ENCODE measurements around the gene KDM2A. TPM values are rescaled to one million over a fixed set of nuclear protein-coding genes. Genes with fewer than 3 reads are reported as not detected.

Gene KDM2A
- polyA plus RNA-seq, 1 experiment = 52.2 TPM

DNA sequence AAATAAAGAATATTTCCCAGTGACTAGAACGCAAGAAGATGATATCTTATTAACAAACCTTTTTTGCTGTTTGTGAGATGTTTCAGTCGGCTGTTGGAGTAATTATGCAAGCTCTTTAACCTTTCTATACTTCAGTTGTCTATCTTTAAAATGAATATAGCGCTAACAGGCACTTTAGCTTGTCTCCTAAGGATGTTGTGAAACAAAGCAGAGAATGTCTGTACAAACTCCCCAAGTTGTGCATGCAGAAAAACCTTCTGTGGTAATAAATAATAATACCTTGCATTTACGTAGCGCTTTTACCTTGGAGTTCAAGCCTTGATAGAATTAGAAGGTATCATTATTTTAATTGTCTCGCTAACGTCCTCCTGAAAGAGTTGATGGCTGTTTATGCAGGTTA lies 1.9 kb upstream of the KDM2A start:
- Histone ChIP-seq H3K27me3 (ENCODE audit: control insufficient read depth, insufficient read depth, low read length) (no peaks in the 10 kb centered on the region), H3K27ac (ENCODE audit: low read depth, low read length) (no peak overlapping the region), H3K4me3 (ENCODE audit: low read depth, low read length) (no peak overlapping the region), H3K9me3 (ENCODE audit: control insufficient read depth, insufficient read depth, low read length) (no peaks in the 10 kb centered on the region)
- DNase-seq (ENCODE audit: low read depth, low spot score) = no peak
- ChIA-PET CTCF (no interaction called here), POLR2A (no interaction called here)
- TF ChIP-seq, protein P1, sequence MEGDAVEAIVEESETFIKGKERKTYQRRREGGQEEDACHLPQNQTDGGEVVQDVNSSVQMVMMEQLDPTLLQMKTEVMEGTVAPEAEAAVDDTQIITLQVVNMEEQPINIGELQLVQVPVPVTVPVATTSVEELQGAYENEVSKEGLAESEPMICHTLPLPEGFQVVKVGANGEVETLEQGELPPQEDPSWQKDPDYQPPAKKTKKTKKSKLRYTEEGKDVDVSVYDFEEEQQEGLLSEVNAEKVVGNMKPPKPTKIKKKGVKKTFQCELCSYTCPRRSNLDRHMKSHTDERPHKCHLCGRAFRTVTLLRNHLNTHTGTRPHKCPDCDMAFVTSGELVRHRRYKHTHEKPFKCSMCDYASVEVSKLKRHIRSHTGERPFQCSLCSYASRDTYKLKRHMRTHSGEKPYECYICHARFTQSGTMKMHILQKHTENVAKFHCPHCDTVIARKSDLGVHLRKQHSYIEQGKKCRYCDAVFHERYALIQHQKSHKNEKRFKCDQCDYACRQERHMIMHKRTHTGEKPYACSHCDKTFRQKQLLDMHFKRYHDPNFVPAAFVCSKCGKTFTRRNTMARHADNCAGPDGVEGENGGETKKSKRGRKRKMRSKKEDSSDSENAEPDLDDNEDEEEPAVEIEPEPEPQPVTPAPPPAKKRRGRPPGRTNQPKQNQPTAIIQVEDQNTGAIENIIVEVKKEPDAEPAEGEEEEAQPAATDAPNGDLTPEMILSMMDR (IDR thresholded peaks at IDR 0.05; ENCODE audit: low read depth, low read length) = no peak

DNA sequence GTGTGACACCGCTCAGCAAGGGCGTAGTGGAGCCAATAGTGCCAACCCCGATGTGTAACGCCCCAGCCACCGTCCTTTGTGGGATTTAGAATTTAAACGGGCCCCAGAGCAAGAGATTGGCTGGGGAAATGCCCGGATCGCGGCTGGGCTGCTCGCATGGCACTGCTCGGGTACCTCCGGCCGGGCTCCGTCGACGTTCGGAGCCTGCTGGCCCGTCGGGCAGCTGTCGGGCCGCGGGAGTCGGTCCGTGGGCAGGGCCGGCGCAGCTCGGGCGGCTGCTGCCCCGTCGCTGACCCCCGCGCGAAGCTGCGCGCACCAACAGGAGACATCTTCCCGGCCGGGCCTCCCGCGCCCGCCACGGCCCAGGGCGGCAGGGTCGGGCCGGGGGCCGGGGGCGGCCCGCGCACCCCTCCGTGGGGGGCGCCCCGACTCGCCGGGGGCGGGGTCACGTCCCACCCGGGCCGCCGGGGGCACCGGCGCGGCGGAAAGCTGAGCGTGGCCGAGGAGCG lies 1.3 kb upstream of the KDM2A start:
- Histone ChIP-seq H3K27me3 (ENCODE audit: control insufficient read depth, insufficient read depth, low read length) (no peaks in the 10 kb centered on the region), H3K27ac (ENCODE audit: low read depth, low read length) (no peak overlapping the region), H3K9me3 (ENCODE audit: control insufficient read depth, insufficient read depth, low read length) (no peaks in the 10 kb centered on the region), H3K4me3 (ENCODE audit: low read depth, low read length) (no peak overlapping the region)
- DNase-seq (ENCODE audit: low read depth, low spot score) = no peak
- CTCF ChIA-PET = no interaction called here
- TF ChIP-seq, protein P1 (IDR thresholded peaks at IDR 0.05; ENCODE audit: low read depth, low read length) = no peak
- POLR2A ChIA-PET = no interaction called here

DNA sequence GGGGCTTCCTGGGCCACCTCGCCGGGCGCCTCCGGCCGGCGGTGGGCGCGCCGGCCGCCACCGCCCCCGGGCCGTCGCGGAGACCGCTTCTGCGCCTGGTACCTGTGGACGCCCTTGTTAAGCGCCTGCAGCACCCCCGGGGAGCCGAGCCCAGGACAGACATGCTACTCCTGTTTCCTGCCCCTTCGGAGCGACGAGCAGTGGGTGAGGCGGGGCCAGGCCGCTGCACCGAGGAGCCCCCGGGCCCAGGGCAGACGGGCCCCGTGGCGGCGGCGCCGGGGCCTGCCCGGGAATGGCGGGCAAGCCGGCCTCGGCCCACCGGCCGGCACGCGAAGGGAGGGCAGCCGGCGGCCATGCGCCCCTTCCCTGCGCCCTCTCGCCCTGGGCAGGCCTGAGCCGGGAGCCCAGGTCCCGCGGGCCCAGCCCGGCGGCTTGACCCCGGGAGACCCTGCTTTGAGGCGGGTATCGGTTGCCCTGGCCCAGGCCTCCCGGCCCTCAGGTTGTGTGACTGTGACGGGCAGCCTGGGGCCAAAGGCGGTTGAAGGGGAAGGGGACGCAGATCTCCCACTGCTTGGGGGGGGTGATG lies 789 bp upstream of the KDM2A start:
- POLR2A ChIA-PET = interaction anchor here (1.0 to 1.4 kb wide), 2 partner anchors 39 to 122 kb away, joined by 4 to 12 read pairs; no protein-coding TSS in a partner anchor
- Histone ChIP-seq H3K4me3 (ENCODE audit: low read depth, low read length) (no peak overlapping the region), H3K27ac (ENCODE audit: low read depth, low read length) (peak overlapping the region; percentile 65), H3K9me3 (ENCODE audit: control insufficient read depth, insufficient read depth, low read length) (no peaks in the 10 kb centered on the region), H3K27me3 (ENCODE audit: control insufficient read depth, insufficient read depth, low read length) (no peaks in the 10 kb centered on the region)
- TF ChIP-seq, protein P1 (IDR thresholded peaks at IDR 0.05; ENCODE audit: low read depth, low read length) = no peak
- no peak for DNase-seq (ENCODE audit: low read depth, low spot score)
- CTCF ChIA-PET = interaction anchor here (1.0 kb wide), 2 partner anchors 9 to 49 kb away, joined by 3 to 4 read pairs; no protein-coding TSS in a partner anchor

DNA sequence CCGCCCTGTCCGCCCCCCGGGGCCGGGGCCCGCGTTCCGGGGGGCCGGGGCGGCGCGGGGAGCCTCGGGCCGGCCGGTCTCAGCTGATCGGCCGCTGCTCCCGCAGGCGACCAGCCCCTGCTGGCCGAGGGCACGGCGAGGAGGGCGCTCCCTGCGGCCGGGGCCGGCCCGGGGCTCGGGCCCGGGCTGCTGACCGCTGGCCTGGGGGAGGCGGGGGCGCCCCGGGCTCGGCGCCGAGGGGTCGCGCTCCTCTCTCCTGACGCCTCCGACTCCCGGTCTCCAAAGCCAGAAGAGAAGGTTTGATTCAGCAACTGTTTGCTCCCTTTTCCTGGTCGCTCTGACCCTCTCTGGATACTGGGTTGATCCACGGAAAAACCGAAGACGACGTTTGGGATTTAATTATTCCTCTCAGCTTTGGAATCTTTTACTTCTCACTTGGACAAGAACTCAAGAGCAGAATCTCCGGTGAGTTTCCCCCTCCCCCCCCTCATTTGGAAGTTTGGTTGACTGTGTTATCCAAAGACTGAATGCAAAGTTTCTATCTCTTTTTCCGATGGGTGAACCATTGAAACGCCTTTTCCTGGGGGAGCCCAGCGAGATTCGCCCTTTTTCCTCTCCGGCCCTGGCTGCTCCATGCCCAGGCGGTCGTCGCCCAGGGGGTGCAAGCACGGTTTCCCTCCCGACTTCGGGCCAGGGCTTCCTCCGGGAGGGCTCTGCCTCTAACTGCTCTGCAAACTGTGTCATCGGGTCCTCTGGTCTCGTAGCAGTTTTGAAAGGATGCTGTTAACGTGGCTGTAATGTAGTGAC lies 725 bp downstream of the KDM2A start:
- Histone ChIP-seq H3K9me3 (ENCODE audit: control insufficient read depth, insufficient read depth, low read length) (no peaks in the 10 kb centered on the region), H3K27ac (ENCODE audit: low read depth, low read length) (peak overlapping the region; percentile 39), H3K27me3 (ENCODE audit: control insufficient read depth, insufficient read depth, low read length) (no peaks in the 10 kb centered on the region), H3K4me3 (ENCODE audit: low read depth, low read length) (peak overlapping the region; percentile 95)
- DNase-seq (ENCODE audit: low read depth, low spot score) = no peak
- TF ChIP-seq, protein P1 (IDR thresholded peaks at IDR 0.05; ENCODE audit: low read depth, low read length) = no peak; the same call in 1 of the 2 replicates
- ChIA-PET CTCF (interaction anchor here (0.6 to 1.0 kb wide), 9 partner anchors 8 to 970 kb away, joined by 3 to 4 read pairs (median 3); no protein-coding TSS in a partner anchor), POLR2A (interaction anchor here (1.4 kb wide), 1 partner anchor 120 kb away, joined by 12 read pairs; no protein-coding TSS in a partner anchor)

DNA sequence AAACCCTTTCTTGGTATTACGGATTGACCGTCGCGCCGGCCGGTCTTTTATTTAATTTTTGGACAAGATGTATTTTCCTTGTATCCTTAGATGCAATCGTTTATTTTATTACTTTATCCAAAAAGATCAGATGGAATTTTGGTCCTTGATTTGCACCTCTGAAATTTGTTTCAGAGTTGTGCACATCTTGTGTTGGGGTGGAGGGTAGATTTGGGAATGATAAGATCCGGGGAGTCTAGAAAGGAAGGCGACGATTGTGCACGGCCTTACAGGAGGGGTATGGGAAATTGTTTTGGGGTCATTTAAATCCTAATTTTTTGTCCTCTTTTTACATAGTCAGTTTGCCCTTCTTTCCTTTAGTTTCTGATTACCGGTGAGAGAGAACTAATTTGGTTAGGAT lies 1.4 kb downstream of the KDM2A start:
- TF ChIP-seq, protein P1 (IDR thresholded peaks at IDR 0.05; ENCODE audit: low read depth, low read length) = no peak
- H3K27ac ChIP-seq (ENCODE audit: low read depth, low read length) = no peak overlapping the region
- ChIA-PET POLR2A (no interaction called here), CTCF (no interaction called here)
- DNase-seq (ENCODE audit: low read depth, low spot score) = no peak
- no peaks in the 10 kb centered on the region for H3K27me3 ChIP-seq (ENCODE audit: control insufficient read depth, insufficient read depth, low read length)
- H3K4me3 ChIP-seq (ENCODE audit: low read depth, low read length) = peak overlapping the region; percentile 95
- H3K9me3 ChIP-seq (ENCODE audit: control insufficient read depth, insufficient read depth, low read length) = no peaks in the 10 kb centered on the region
